ENCODE data around the gene UST.

The UST gene

GRCh38 chr6:148790404-148790803, 43.6 kb downstream of the UST start:
- in situ Hi-C loops (cut with MboI; ENCODE audit: low sequenced_read_pairs, unreplicated experiment): no loop called here
- no peak for TF ChIP-seq CTCF (IDR thresholded peaks at IDR 0.05; ENCODE audit: borderline replicate concordance, control extremely low read depth, extremely low read depth, insufficient read depth, missing control alignments)
- DNase-seq (ENCODE audit: low spot score): no peak

- no peak for DNase-seq (ENCODE audit: low spot score)
- in situ Hi-C loops (cut with MboI; ENCODE audit: low sequenced_read_pairs, unreplicated experiment): no loop called here
- TF ChIP-seq CTCF (IDR thresholded peaks at IDR 0.05; ENCODE audit: borderline replicate concordance, control extremely low read depth, extremely low read depth, insufficient read depth, missing control alignments): no peak
Measured at GRCh38 chr6:148790817-148791216, 44.0 kb downstream of the UST start.

- TF ChIP-seq CTCF (IDR thresholded peaks at IDR 0.05; ENCODE audit: borderline replicate concordance, control extremely low read depth, extremely low read depth, insufficient read depth, missing control alignments): no peak
- DNase-seq (ENCODE audit: low spot score): no peak
- in situ Hi-C loops (cut with MboI; ENCODE audit: low sequenced_read_pairs, unreplicated experiment): no loop called here
Measured at GRCh38 chr6:148791372-148791771, 44.5 kb downstream of the UST start.

- DNase-seq (ENCODE audit: low spot score): no peak
- TF ChIP-seq CTCF (IDR thresholded peaks at IDR 0.05; ENCODE audit: borderline replicate concordance, control extremely low read depth, extremely low read depth, insufficient read depth, missing control alignments): no peak
- in situ Hi-C loops (cut with MboI; ENCODE audit: low sequenced_read_pairs, unreplicated experiment): no loop called here
Measured at GRCh38 chr6:148793721-148794120, 46.9 kb downstream of the UST start.

- in situ Hi-C loops (cut with MboI; ENCODE audit: low sequenced_read_pairs, unreplicated experiment): no loop called here
- no peak for DNase-seq (ENCODE audit: low spot score)
Measured at GRCh38 chr6:148794797-148795196, 48.0 kb downstream of the UST start.

GRCh38 chr6:148795563-148795962, 48.7 kb downstream of the UST start:
- TF ChIP-seq CTCF (IDR thresholded peaks at IDR 0.05; ENCODE audit: borderline replicate concordance, control extremely low read depth, extremely low read depth, insufficient read depth, missing control alignments): no peak
- DNase-seq (ENCODE audit: low spot score): no peak
- in situ Hi-C loops (cut with MboI; ENCODE audit: low sequenced_read_pairs, unreplicated experiment): no loop called here

More at GRCh38 chr6:148794797-148795196, 48.0 kb downstream of the UST start:
- TF ChIP-seq CTCF (IDR thresholded peaks at IDR 0.05; ENCODE audit: borderline replicate concordance, control extremely low read depth, extremely low read depth, insufficient read depth, missing control alignments): no peak

- no peak for DNase-seq (ENCODE audit: low spot score)
- TF ChIP-seq CTCF (IDR thresholded peaks at IDR 0.05; ENCODE audit: borderline replicate concordance, control extremely low read depth, extremely low read depth, insufficient read depth, missing control alignments): no peak
- in situ Hi-C loops (cut with MboI; ENCODE audit: low sequenced_read_pairs, unreplicated experiment): no loop called here
Measured at GRCh38 chr6:148799647-148800046, 52.8 kb downstream of the UST start.
